SK-N-SH (cell line): Measurements from ENCODE around the gene SLC27A2. TPM values are rescaled to one million over a fixed set of nuclear protein-coding genes. Genes with fewer than 3 reads are reported as not detected.

ENCODE experiments used
- CTCF ChIA-PET: fragments of 300-600, 350-600 bp; formaldehyde crosslinking; extraction: SDS; loops from one replicate; lab custom pipeline; 2021; lab: Yijun Ruan, JAX
- POLR2A ChIA-PET: fragments of 350-600 bp; sonication (Branson Sonifier 250); formaldehyde crosslinking; extraction: SDS; loops from one replicate; lab custom pipeline; 2020; ENCODE audit warnings: antibody characterized with exemption, inconsistent platforms; lab: Yijun Ruan, JAX
- DNase-seq: peaks from one replicate; pipeline ENCODE4 v3.0.0; 2012
- H2AFZ ChIP-seq: fragments of 200-600 bp; sonication (generic); 2 replicates; pipeline ENCODE4 v1.8.1; 2016; ENCODE audit warnings: antibody characterized with exemption, mild to moderate bottlenecking, low read depth
- H3F3A ChIP-seq: fragments of 200-600 bp; sonication (generic); replicated peaks from 2 replicates; pipeline ENCODE3; 2016; ENCODE audit warnings: antibody characterized with exemption, mild to moderate bottlenecking; ENCODE audit not compliant: insufficient read depth
- H3K27ac ChIP-seq, 2 experiments: fragments of 200-500 bp in 1 of 2; fragments of 200-600 bp in 1 of 2; sonication (Bioruptor generic) in 1 of 2; sonication (generic), shearing (Covaris generic) in 1 of 2; 2 replicates each; pipeline versions ENCODE4 v1.5.1 to v1.6.1; 2014 to 2016; ENCODE audit warnings: low read depth in 2 of 2, inconsistent platforms in 1 of 2, low read length in 1 of 2, mild to moderate bottlenecking in 1 of 2, mixed read lengths in 1 of 2
- H3K27me3 ChIP-seq: fragments of 200-600 bp; sonication (generic), shearing (Covaris generic); 2 replicates; pipeline ENCODE4 v1.6.1; 2016; ENCODE audit warnings: mixed run types; ENCODE audit not compliant: insufficient read depth
- H3K36me3 ChIP-seq, 2 experiments: fragments of 200-500 bp in 1 of 2; fragments of 200-600 bp in 1 of 2; sonication (Bioruptor generic) in 1 of 2; sonication (generic) in 1 of 2; replicated peaks in 1 of 2; 2 replicates each; pipeline versions ENCODE3 to v1.5.1; 2014 to 2016; ENCODE audit warnings: low read length in 1 of 2, mild to moderate bottlenecking in 1 of 2; ENCODE audit not compliant: insufficient read depth in 2 of 2, control insufficient read depth in 1 of 2
- H3K4me1 ChIP-seq, 2 experiments: fragments of 200-500 bp in 1 of 2; fragments of 200-600 bp in 1 of 2; sonication (Bioruptor generic) in 1 of 2; sonication (generic), shearing (Covaris generic) in 1 of 2; 2 replicates each; pipeline versions ENCODE4 v1.5.1 to v1.6.1; 2014 to 2016; ENCODE audit warnings: low read depth in 1 of 2, low read length in 1 of 2, mixed run types in 1 of 2; ENCODE audit not compliant: insufficient read depth in 2 of 2, control insufficient read depth in 1 of 2
- H3K4me2 ChIP-seq: fragments of 200-600 bp; sonication (generic), shearing (Covaris generic); 2 replicates; pipeline ENCODE4 v1.6.1; 2017; ENCODE audit warnings: mixed run types
- H3K4me3 ChIP-seq, 2 experiments: fragments of 200-500 bp in 1 of 2; fragments of 200-600 bp in 1 of 2; sonication (Bioruptor generic) in 1 of 2; sonication (generic), shearing (Covaris generic) in 1 of 2; 2 replicates each; pipeline versions ENCODE4 v1.5.1 to v1.8.1; 2014 to 2016; ENCODE audit warnings: low read depth in 2 of 2, inconsistent platforms in 1 of 2, low read length in 1 of 2, mild to moderate bottlenecking in 1 of 2, mixed read lengths in 1 of 2, moderate library complexity in 1 of 2
- H3K79me2 ChIP-seq: fragments of 200-600 bp; sonication (generic); 2 replicates; pipeline ENCODE4 v1.8.1; 2017; ENCODE audit warnings: mild to moderate bottlenecking; ENCODE audit not compliant: insufficient read depth
- H3K9ac ChIP-seq: fragments of 200-600 bp; sonication (generic); 2 replicates; pipeline ENCODE4 v1.6.1; 2017; ENCODE audit warnings: mixed run types
- H3K9me2 ChIP-seq: fragments of 200-600 bp; sonication (generic); 2 replicates; pipeline ENCODE4 v1.6.1; 2017; ENCODE audit warnings: mixed run types
- H3K9me3 ChIP-seq: fragments of 200-600 bp; sonication (generic); 2 replicates; pipeline ENCODE4 v1.6.1; 2017; ENCODE audit warnings: mixed run types, mild to moderate bottlenecking, moderate library complexity
- H4K20me1 ChIP-seq: fragments of 200-600 bp; sonication (generic); 2 replicates; pipeline ENCODE4 v1.6.1; 2017; ENCODE audit warnings: mild to moderate bottlenecking, mixed run types; ENCODE audit not compliant: insufficient read depth
- CHD2 ChIP-seq: fragments of 150-350 bp; IDR thresholded peaks from 2 replicates; pipeline ENCODE4 v1.6.1; 2018; ENCODE audit warnings: low read length; ENCODE audit not compliant: partially characterized antibody
- CTCF ChIP-seq: fragments of 200-600 bp; sonication (generic); IDR thresholded peaks from 2 replicates; pipeline ENCODE4 v1.6.1; 2017; ENCODE audit warnings: antibody characterized with exemption, mild to moderate bottlenecking, moderate library complexity
- ELF1 ChIP-seq: IDR thresholded peaks from 2 replicates; pipeline ENCODE4 v1.4.0; 2012
- FOSL2 ChIP-seq: IDR thresholded peaks from 2 replicates; pipeline ENCODE4 v1.4.0; 2012; ENCODE audit warnings: low read depth, mild to moderate bottlenecking, moderate library complexity, borderline replicate concordance
- GATA2 ChIP-seq: sonication (generic); formaldehyde crosslinking; IDR thresholded peaks from 2 replicates; pipeline ENCODE4 v1.5.0; 2020; ENCODE audit warnings: mild to moderate bottlenecking, missing genetic modification reagents
- IRF3 ChIP-seq: fragments of 150-350 bp; IDR thresholded peaks from 2 replicates; pipeline ENCODE4 v1.6.1; 2016; ENCODE audit warnings: mild to moderate bottlenecking, low read depth, low read length
- JUND ChIP-seq: IDR thresholded peaks from 2 replicates; pipeline ENCODE4 v1.4.0; 2012
- MAX ChIP-seq: IDR thresholded peaks from 2 replicates; pipeline ENCODE4 v1.4.0; 2012; ENCODE audit warnings: low read depth
- NFIC ChIP-seq: IDR thresholded peaks from 2 replicates; pipeline ENCODE4 v1.4.0; 2012; ENCODE audit warnings: borderline replicate concordance
- NRF1 ChIP-seq: IDR thresholded peaks from 2 replicates; pipeline ENCODE4 v1.6.1; 2012; ENCODE audit warnings: low read depth, mild to moderate bottlenecking, low read length
- RAD21 ChIP-seq: IDR thresholded peaks from 2 replicates; pipeline ENCODE4 v1.6.1; 2012; ENCODE audit warnings: mild to moderate bottlenecking, low read length
- RFX5 ChIP-seq: IDR thresholded peaks from 2 replicates; pipeline ENCODE4 v1.6.1; 2012; ENCODE audit warnings: mild to moderate bottlenecking, improper control_type of control experiment, low read length
- RXRA ChIP-seq: IDR thresholded peaks from 2 replicates; pipeline ENCODE4 v1.4.0; 2012; ENCODE audit warnings: low read depth, mild to moderate bottlenecking, borderline replicate concordance
- SIN3A ChIP-seq: IDR thresholded peaks from 2 replicates; pipeline ENCODE4 v1.6.1; 2012; ENCODE audit warnings: low read depth, mild to moderate bottlenecking, low read length, moderate library complexity, borderline replicate concordance
- TCF12 ChIP-seq: IDR thresholded peaks from 2 replicates; pipeline ENCODE4 v1.4.0; 2012
- USF2 ChIP-seq: fragments of 150-350 bp; IDR thresholded peaks from 2 replicates; pipeline ENCODE4 v1.6.1; 2017; ENCODE audit warnings: antibody characterized with exemption, low read length, low read depth, borderline replicate concordance
- ZBTB33 ChIP-seq: IDR thresholded peaks from 2 replicates; pipeline ENCODE4 v1.4.0; 2012; ENCODE audit warnings: low read depth, borderline replicate concordance
- polyA plus RNA-seq, 3 experiments: library from polyadenylated mRNA; depleted of rRNA; stranded (reverse); fragments of >200 nt; gene quantifications; 2 replicates each; pipeline ENCODE4 v1.2.3, GENCODE V29; 2012

The SLC27A2 gene
- polyA plus RNA-seq, 1 of the 3 experiments (the other 2 are of a cell fraction), result 0.49 TPM

- Histone ChIP-seq H3K27me3 (no peaks in the 10 kb centered on the region), H3K4me3 (no peak overlapping the region), H3K9me3 (no peaks in the 10 kb centered on the region), H2AFZ (no peak overlapping the region), H3K27ac (no peak overlapping the region), H3F3A (peaks cover 16% of the 10 kb centered on the region), H3K9ac (no peak overlapping the region), H3K79me2 (no peaks in the 10 kb centered on the region), H3K4me1 (no peaks in the 10 kb centered on the region; a peak in 1 of 4 replicates), H3K9me2 (no peaks in the 10 kb centered on the region), H3K36me3 (no peaks in the 10 kb centered on the region), H3K4me2 (no peak overlapping the region), H4K20me1 (no peaks in the 10 kb centered on the region)
- ChIA-PET POLR2A (no interaction called here), CTCF (no interaction called here)
- DNase-seq, result no peak
- TF ChIP-seq CTCF (no peak), USF2 (no peak), CHD2 (no peak), SIN3A (no peak), FOSL2 (no peak), RAD21 (no peak), NRF1 (no peak), TCF12 (no peak), NFIC (no peak), ZBTB33 (no peak), ELF1 (no peak), RFX5 (no peak), JUND (no peak), GATA2 (no peak), RXRA (no peak), MAX (no peak), IRF3 (no peak)
Measured at GRCh38 chr15:50167110-50167509, 14.9 kb upstream of the SLC27A2 start.
